HT-29 (cell line): ENCODE results near the gene SPEF2. TPM values are rescaled to one million over a fixed set of nuclear protein-coding genes. Genes with fewer than 3 reads are reported as not detected.

Experiments used
- DNase-seq: peaks from one replicate; pipeline ENCODE4 v3.0.0-alpha.2; 2015; ENCODE audit warnings: low spot score
- total RNA-seq: library from RNA; depleted of rRNA; stranded (reverse); fragments of >200 nt; shearing (Covaris generic); gene quantifications from 2 replicates; pipeline ENCODE4 v1.2.3, GENCODE V29; 2014; rRNA removed

SPEF2 gene, protein sequence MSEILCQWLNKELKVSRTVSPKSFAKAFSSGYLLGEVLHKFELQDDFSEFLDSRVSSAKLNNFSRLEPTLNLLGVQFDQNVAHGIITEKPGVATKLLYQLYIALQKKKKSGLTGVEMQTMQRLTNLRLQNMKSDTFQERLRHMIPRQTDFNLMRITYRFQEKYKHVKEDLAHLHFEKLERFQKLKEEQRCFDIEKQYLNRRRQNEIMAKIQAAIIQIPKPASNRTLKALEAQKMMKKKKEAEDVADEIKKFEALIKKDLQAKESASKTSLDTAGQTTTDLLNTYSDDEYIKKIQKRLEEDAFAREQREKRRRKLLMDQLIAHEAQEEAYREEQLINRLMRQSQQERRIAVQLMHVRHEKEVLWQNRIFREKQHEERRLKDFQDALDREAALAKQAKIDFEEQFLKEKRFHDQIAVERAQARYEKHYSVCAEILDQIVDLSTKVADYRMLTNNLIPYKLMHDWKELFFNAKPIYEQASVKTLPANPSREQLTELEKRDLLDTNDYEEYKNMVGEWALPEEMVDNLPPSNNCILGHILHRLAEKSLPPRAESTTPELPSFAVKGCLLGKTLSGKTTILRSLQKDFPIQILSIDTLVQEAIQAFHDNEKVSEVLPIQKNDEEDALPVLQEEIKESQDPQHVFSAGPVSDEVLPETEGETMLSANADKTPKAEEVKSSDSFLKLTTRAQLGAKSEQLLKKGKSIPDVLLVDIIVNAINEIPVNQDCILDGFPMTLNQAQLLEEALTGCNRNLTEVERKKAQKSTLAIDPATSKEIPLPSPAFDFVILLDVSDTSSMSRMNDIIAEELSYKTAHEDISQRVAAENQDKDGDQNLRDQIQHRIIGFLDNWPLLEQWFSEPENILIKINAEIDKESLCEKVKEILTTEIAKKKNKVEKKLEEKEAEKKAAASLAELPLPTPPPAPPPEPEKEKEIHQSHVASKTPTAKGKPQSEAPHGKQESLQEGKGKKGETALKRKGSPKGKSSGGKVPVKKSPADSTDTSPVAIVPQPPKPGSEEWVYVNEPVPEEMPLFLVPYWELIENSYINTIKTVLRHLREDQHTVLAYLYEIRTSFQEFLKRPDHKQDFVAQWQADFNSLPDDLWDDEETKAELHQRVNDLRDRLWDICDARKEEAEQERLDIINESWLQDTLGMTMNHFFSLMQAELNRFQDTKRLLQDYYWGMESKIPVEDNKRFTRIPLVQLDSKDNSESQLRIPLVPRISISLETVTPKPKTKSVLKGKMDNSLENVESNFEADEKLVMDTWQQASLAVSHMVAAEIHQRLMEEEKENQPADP (N-terminal part only)
- total RNA-seq: 1.3 and 4.3 TPM in 2 replicates

GRCh38 chr5:35617435-35618303 is at the start of gene SPEF2:
Gene SPEF2, plus strand, starts transcription at chr5:35617863. Its CDS starts 135 bp downstream, at chr5:35617998.
- DNase-seq: peak; percentile 97

DNA sequence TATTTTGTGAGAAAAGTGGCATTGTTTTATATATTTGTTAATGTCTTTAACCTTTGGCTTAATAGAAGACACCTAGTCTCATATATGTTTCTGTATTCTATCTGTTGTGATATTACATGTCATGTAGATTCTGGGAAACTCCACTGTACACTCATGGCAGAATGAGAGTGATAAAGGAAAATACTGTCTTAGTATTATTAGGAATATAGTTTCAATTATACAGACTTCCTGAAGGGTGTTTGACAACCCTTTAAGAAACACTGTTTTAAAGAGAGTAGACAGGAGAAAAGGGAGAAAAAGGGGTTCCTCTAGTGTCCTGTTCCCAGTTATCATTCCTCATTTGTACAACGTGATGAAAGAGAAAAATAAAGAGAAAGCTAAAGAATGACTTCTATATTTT is 42.1 kb upstream of the SPEF2 start:
- DNase-seq: no peak

DNA sequence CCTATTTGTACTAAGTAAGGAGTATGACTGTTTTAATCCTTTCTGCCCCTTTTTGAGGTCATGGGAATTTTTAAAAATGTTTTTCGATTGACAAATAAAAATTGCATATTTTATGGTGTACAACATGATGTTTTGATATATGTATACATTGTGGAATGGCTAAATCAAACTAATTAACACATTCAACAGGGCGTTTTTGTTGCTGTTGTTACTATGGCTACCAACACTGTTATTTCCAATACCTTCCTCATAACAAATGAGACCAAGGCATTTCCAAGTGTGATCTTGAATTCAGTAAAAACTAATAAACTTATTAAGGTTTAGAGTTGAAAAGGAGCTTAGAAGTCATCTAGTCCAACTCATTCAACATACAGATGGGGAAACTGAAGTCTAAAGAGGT is 30.2 kb upstream of the SPEF2 start:
- peak; percentile 9 for DNase-seq

DNA sequence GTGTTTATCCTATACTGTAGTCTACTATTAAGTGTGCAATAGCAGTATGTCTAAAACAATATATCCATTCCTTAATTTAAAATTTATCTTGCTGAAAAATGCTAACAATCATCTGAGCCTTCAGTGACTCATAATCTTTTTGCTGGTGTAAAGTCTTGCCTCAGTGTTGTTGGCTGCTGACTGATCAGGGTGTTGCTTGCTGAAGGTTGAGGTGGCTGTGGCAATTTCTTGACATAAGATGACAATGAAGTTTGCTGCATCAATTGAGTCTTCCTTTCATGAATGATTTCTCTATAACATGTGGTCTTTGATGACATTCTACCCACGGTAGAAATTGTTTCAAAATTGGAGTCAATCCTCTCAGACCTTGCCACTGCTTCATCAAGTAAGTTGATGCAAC is 24.3 kb upstream of the SPEF2 start:
- DNase-seq: no peak

DNA sequence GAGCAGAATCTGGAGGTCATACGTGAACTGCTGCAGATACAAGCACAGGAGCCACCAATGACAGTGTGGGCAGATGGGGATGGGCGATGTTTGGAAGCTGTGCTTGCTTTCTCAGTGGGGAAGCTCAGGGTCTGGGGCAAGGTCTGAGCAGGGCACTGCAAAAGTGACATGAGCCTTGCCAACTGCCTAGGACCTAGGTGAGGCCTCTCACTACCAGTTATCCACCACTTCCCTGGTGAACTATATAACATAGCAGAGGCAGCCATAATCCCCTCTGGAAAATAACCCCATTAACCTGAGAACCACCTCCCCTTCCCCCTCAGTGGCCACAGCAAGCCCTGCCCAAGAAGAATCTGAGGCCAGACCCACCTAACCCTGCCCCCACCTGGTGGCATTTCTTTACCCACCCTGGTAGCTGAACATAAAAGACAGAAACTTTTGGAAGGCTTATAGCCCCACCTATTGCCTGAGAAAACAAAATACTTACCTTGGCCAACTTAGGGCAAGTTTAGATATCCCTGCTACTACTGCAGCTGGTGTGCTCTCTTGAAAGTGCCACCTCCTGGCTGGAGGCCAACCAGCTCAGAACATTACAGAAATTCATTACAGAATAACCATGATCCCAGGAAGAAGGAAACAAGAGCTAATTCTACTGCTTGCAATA is 18.8 kb upstream of the SPEF2 start:
- peak; percentile 80 for DNase-seq

DNA sequence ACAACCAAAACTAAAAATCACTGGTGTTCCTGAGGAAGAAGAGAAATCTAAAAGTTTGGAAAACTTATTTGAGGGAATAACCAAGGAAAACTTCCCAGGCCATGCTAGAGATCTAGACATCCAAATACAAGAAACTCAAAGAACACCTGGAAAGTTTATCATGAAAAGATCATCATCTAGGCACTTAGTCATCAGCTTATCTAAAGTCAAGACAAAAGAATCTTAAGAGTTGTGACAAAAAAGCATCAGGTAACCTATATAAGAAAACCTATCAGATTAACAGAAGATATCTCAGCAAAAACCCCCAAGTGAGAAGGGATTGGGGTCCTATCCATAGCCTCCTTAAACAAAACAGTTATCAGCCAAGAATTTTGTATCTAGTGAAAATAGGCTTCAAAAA is 17.1 kb upstream of the SPEF2 start:
- DNase-seq: no peak

GRCh38 chr5:35608881-35609779 is 8.5 kb upstream of the SPEF2 start:
- DNase-seq: peak; percentile 96

- no peak for DNase-seq
Observed at GRCh38 chr5:35617060-35617434, 616 bp upstream of the SPEF2 start.

GRCh38 chr5:35618304-35618636 is 607 bp downstream of the SPEF2 start:
- DNase-seq: no peak

- DNase-seq: peak; percentile 15
Observed at GRCh38 chr5:35618781-35619180, 1.1 kb downstream of the SPEF2 start.

DNA sequence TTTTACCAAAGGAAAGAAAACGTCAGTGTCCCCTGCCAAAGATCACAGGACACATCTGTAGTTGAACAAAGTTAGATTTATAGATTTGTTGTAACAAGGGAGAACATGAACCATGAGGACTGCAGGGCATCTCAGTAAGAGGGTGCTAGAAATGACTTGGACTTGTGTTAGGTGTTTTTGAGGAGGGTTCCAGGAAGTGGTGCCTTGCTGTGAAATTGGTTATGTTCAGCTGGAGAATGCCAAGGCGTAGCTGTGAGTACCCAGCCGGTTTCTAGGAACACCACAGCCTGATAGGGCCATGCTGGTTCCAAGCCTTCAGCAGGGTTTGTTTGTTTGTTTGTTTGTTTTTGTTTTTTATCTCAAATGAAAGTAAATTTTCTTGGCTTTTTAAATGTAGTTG is 5.3 kb downstream of the SPEF2 start:
- no peak for DNase-seq

DNA sequence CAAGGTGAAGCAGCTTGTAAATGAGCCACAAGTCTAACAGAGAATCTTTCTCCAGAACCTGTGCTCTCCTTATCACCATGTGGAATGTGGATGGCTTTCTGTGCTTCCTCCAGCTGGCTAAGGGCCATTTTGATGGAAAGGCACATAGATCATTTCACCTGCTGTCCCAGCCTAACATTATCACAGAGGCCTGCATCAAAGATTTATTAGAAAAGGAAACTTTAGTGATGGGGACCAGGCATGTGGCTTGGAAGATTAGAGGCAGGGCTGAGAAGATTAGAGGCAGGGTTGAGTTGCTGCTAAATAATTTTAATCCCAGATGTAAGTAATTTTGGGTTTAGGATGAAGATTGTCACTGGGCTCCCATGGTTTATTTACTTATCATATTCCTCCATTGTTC is 6.3 kb downstream of the SPEF2 start:
- DNase-seq: no peak

- no peak for DNase-seq
Observed at GRCh38 chr5:35626108-35626507, 8.4 kb downstream of the SPEF2 start.

GRCh38 chr5:35626553-35626952 is 8.9 kb downstream of the SPEF2 start:
- DNase-seq: no peak

DNA sequence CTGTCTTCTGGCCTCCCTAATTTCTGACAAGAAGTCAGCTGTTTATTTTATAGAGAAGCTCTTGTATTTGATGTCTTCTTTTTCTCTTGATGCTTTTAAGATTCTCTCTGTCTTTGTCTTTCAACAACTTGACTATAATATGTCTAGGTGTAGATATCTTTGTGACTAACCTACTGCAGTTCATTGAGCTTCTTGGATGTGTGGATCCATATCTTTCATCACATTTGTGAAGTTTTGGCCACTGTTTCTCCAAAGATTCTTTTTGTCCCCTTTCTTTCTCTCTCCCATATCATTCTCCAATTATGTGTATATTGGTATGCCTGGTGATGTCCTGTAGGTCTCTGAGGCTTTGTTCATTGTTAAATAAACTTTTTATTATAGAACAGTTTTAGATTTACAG is 16.7 kb downstream of the SPEF2 start:
- no peak for DNase-seq

- DNase-seq: no peak
Observed at GRCh38 chr5:35640623-35641022, 23.0 kb downstream of the SPEF2 start.

DNA sequence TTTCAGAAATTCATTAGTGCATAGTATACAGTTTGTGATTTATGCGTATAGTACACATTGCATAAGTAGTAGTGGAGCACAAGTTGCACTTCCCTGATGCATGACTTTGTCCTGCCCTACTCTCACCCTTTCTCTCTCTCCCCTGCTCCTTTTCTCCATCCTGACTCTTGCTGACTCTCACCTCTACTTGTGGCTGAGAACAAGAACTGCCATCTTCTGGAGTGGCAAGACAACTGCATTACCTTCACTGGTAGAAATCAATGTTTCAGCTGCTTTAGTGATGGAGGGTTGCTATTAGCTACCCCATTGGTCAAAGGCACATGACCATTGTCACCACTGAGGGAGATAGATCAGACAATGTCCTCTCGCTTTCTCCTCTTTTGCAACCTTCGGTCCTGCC is 26.9 kb downstream of the SPEF2 start:
- DNase-seq: peak; percentile 27

DNA sequence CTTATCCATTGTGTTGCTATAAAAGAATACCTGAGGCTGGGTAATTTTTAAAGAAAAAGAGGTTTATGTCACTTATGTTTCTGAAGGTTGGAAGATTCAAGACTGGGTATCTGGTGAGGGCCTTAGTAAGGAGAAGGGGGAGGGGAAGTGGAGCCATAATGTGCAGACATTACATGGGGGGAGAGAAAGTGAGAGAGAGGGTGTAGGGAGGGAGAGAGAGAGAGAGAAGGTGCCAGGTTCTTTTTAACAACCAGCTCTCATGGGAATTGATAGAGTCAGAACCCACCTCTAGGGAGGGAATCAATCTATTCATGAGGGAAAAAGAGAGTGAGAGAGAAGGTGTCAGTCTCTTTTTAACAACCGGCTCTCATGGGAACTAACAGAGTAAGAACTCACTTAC is 29.5 kb downstream of the SPEF2 start:
- DNase-seq: no peak

DNA sequence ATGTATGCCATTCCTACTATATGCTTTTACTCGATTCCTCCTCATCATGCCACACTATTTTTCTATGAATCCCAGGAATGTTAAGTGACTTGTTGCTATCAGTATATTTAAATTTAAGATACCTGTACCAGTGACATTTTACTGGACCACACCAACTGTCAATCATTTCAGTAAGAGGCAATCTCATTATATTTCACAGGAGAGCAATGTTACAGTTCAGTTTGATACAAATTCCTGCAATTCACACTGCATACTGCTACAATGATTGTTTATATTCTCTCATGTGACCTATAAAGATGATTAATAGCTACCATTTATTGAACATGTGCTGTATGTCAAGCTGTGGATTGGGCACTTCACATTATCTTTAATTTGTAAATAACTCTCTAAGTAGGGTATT is 30.0 kb downstream of the SPEF2 start:
- DNase-seq: no peak
